ENCODE data around the gene TES.

TES gene

GRCh38 chr7:116271963-116272886 lies 61.9 kb downstream of the TES start:
- TF ChIP-seq FOXP2 (optimal IDR thresholded peaks at IDR 0.05; ENCODE audit: borderline replicate concordance, extremely low read depth, extremely low read length, insufficient read depth) (no peak), TAF1 (IDR thresholded peaks at IDR 0.05; ENCODE audit: borderline replicate concordance, insufficient read depth, low read length) (no peak), SIN3A (IDR thresholded peaks at IDR 0.05; ENCODE audit: borderline replicate concordance, insufficient read depth, low read length) (no peak), POLR2AphosphoS5 (IDR thresholded peaks at IDR 0.05; ENCODE audit: low read depth, low read length) (no peak), REST (IDR thresholded peaks at IDR 0.05; ENCODE audit: insufficient read depth in 1 of 2, low read depth in 2 of 2, low read length in 2 of 2) (no peak)

- TF ChIP-seq REST (IDR thresholded peaks at IDR 0.05; ENCODE audit: insufficient read depth in 1 of 2, low read depth in 2 of 2, low read length in 2 of 2) (no peak), POLR2AphosphoS5 (IDR thresholded peaks at IDR 0.05; ENCODE audit: low read depth, low read length) (no peak), FOXP2 (optimal IDR thresholded peaks at IDR 0.05; ENCODE audit: borderline replicate concordance, extremely low read depth, extremely low read length, insufficient read depth) (no peak), TAF1 (IDR thresholded peaks at IDR 0.05; ENCODE audit: borderline replicate concordance, insufficient read depth, low read length) (no peak), SIN3A (IDR thresholded peaks at IDR 0.05; ENCODE audit: borderline replicate concordance, insufficient read depth, low read length) (no peak)
These were observed 63.1 kb downstream of the TES start for GRCh38 chr7:116273283-116273917.

GRCh38 chr7:116273918-116274301 lies 63.6 kb downstream of the TES start:
- no peak for TF ChIP-seq FOXP2 (optimal IDR thresholded peaks at IDR 0.05; ENCODE audit: borderline replicate concordance, extremely low read depth, extremely low read length, insufficient read depth)
- no peak for TF ChIP-seq TAF1 (IDR thresholded peaks at IDR 0.05; ENCODE audit: borderline replicate concordance, insufficient read depth, low read length)
- TF ChIP-seq SIN3A (IDR thresholded peaks at IDR 0.05; ENCODE audit: borderline replicate concordance, insufficient read depth, low read length) = no peak
- no peak for TF ChIP-seq POLR2AphosphoS5 (IDR thresholded peaks at IDR 0.05; ENCODE audit: low read depth, low read length)
- TF ChIP-seq REST (IDR thresholded peaks at IDR 0.05; ENCODE audit: insufficient read depth in 1 of 2, low read depth in 2 of 2, low read length in 2 of 2) = no peak

- TF ChIP-seq TAF1 (IDR thresholded peaks at IDR 0.05; ENCODE audit: borderline replicate concordance, insufficient read depth, low read length) (no peak), SIN3A (IDR thresholded peaks at IDR 0.05; ENCODE audit: borderline replicate concordance, insufficient read depth, low read length) (no peak), FOXP2 (optimal IDR thresholded peaks at IDR 0.05; ENCODE audit: borderline replicate concordance, extremely low read depth, extremely low read length, insufficient read depth) (no peak), REST (IDR thresholded peaks at IDR 0.05; ENCODE audit: insufficient read depth in 1 of 2, low read depth in 2 of 2, low read length in 2 of 2) (no peak), POLR2AphosphoS5 (IDR thresholded peaks at IDR 0.05; ENCODE audit: low read depth, low read length) (no peak)
These were observed 66.7 kb downstream of the TES start for GRCh38 chr7:116277070-116277469.
